Measurements from ENCODE around the gene NME7. TPM values are rescaled to one million over a fixed set of nuclear protein-coding genes. Genes with fewer than 3 reads are reported as not detected.

NME7 gene
- total and polyA plus RNA-seq, 4 donors = 6.2 to 43.7 (median 18.0) TPM

GRCh38 chr1:169133228-169133576, 234.4 kb downstream of the NME7 start:
- Histone ChIP-seq H3K27ac (ENCODE audit: low read depth in 1 of 2, low read length in 1 of 2) (no peak overlapping the region), H3K4me1 (ENCODE audit: control insufficient read depth in 5 of 5, insufficient read depth in 5 of 5, low read length in 5 of 5) (peaks cover 0 to 17% (median 0%) of the 10 kb centered on the region in 5 donors)
- WGBS, 2 donors = 82 to 85% methylated on average over 5 of the region's 5 CpGs

DNA sequence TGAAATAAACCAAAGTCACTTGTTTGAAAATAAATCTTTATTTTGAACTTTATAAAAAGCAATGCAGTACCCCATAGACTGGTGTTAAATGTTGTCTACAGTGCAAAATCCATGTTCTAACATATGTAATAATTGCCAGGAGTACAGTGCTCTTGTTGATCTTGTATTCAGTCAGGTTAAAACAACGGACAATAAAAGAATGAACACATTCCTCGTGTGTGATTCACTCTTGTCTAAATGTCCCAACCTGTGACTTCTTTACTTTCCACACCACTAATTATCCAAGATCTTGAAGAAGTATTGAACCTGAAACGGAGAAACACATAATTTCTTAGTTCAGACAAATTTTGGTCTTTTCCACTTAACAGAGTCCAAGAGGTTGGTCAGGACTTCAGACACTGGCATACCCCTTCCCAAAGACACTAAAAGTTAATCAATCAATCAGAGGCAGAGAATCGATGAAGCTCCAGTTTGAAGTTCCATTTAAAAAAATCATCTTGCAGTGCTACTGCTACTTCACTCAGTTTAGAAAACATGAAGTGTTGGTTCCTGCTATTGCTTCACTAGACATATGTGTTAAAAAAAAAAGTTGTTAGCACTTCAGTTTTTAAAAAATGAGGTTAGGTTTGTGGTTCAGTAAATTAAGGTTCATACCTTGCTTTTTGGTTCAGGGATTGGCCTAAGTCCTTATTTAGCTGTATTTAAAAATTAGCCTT, 234.9 kb downstream of the NME7 start:
- H3K4me3 ChIP-seq = no peak overlapping the region
- H3K36me3 ChIP-seq (ENCODE audit: control insufficient read depth in 4 of 4, insufficient read depth in 4 of 4, low read length in 4 of 4) = peaks cover 5 to 35% (median 22%) of the 10 kb centered on the region in 4 donors
- no peak overlapping the region for H3K9ac ChIP-seq (ENCODE audit: insufficient read depth in 1 of 2, low read length in 2 of 2)
- 84 to 86% methylated on average over 4 of the region's 4 CpGs for WGBS, 2 donors
- H3K9me3 ChIP-seq (ENCODE audit: control insufficient read depth in 4 of 4, insufficient read depth in 3 of 4, low read length in 3 of 4) = no peaks in the 10 kb centered on the region
- no peak overlapping the region for H3K27ac ChIP-seq (ENCODE audit: low read depth in 1 of 2, low read length in 1 of 2)
- DNase-seq (no peak), ATAC-seq (ENCODE audit: insufficient read depth, low FRiP score) (no peak)
- H3K27me3 ChIP-seq (ENCODE audit: control insufficient read depth in 3 of 3, insufficient read depth in 3 of 3, low read length in 2 of 3) = no peaks in the 10 kb centered on the region
- peaks cover 0 to 17% (median 0%) of the 10 kb centered on the region in 5 donors for H3K4me1 ChIP-seq (ENCODE audit: control insufficient read depth in 5 of 5, insufficient read depth in 5 of 5, low read length in 5 of 5)
- TF ChIP-seq CTCF (IDR thresholded peaks at IDR 0.05; ENCODE audit: control extremely low read depth, extremely low read depth) = no peak

More at GRCh38 chr1:169133228-169133576, 234.4 kb downstream of the NME7 start:
- no peak for TF ChIP-seq CTCF (IDR thresholded peaks at IDR 0.05; ENCODE audit: control extremely low read depth, extremely low read depth)
- ATAC-seq (ENCODE audit: insufficient read depth, low FRiP score) = no peak
- H3K9ac ChIP-seq (ENCODE audit: insufficient read depth in 1 of 2, low read length in 2 of 2) = no peak overlapping the region
- DNase-seq = no peak
- H3K4me3 ChIP-seq = no peak overlapping the region
- no peaks in the 10 kb centered on the region for H3K27me3 ChIP-seq (ENCODE audit: control insufficient read depth in 3 of 3, insufficient read depth in 3 of 3, low read length in 2 of 3)
- H3K9me3 ChIP-seq (ENCODE audit: control insufficient read depth in 4 of 4, insufficient read depth in 3 of 4, low read length in 3 of 4) = no peaks in the 10 kb centered on the region
- H3K36me3 ChIP-seq (ENCODE audit: control insufficient read depth in 4 of 4, insufficient read depth in 4 of 4, low read length in 4 of 4) = peaks cover 5 to 35% (median 20%) of the 10 kb centered on the region in 4 donors

- 93% methylated on average over 4 of the region's 4 CpGs for WGBS, 2 donors
- Histone ChIP-seq H3K9ac (ENCODE audit: insufficient read depth in 1 of 2, low read length in 2 of 2) (no peak overlapping the region), H3K27ac (ENCODE audit: low read depth in 1 of 2, low read length in 1 of 2) (no peak overlapping the region), H3K4me1 (ENCODE audit: control insufficient read depth in 5 of 5, insufficient read depth in 5 of 5, low read length in 5 of 5) (peaks cover 0 to 18% (median 0%) of the 10 kb centered on the region in 5 donors), H3K27me3 (ENCODE audit: control insufficient read depth in 3 of 3, insufficient read depth in 3 of 3, low read length in 2 of 3) (no peaks in the 10 kb centered on the region), H3K36me3 (ENCODE audit: control insufficient read depth in 4 of 4, insufficient read depth in 4 of 4, low read length in 4 of 4) (peaks cover 7 to 44% (median 29%) of the 10 kb centered on the region in 4 donors), H3K4me3 (no peak overlapping the region), H3K9me3 (ENCODE audit: control insufficient read depth in 4 of 4, insufficient read depth in 3 of 4, low read length in 3 of 4) (no peaks in the 10 kb centered on the region)
- ATAC-seq (ENCODE audit: insufficient read depth, low FRiP score) (no peak), DNase-seq (no peak)
- TF ChIP-seq CTCF (IDR thresholded peaks at IDR 0.05; ENCODE audit: control extremely low read depth, extremely low read depth) = no peak
These were observed 236.9 kb downstream of the NME7 start for GRCh38 chr1:169130683-169131082.

All from lung (tissue), 12 donors.